NCI-H1436 (cell line): ENCODE data around the gene PYM1.
"Not testable (repeated sequence)": the region's sequence is repeated elsewhere in the genome, so short reads cannot be mapped to it uniquely, and the experiment has no call there.

Experiments used
- DNase-seq: peaks from one replicate; lab custom pipeline; 2025; lab: John Stamatoyannopoulos, UW

The PYM1 gene

GRCh38 chr12:55908726-55909512, 18.8 kb downstream of the PYM1 start:
- no peak for DNase-seq

DNA sequence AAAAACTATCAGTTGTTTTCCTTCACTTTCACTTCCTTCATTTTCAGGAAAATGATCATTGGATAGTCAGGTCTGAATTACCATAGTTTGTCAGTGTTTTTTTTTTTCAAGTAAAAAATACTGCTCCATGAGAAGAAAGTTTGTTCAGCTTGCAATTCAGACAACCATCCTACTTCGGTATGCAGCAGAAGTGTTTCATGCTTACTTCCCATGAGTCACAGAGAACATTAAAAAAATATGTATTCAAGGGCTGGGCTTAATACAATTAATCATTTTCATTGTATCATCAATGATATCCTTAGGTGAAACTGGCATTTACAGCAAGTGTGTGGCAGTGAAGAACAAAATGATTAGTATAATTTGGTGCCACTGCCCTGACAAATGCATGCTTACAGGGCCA, 21.6 kb downstream of the PYM1 start:
- no peak for DNase-seq

DNA sequence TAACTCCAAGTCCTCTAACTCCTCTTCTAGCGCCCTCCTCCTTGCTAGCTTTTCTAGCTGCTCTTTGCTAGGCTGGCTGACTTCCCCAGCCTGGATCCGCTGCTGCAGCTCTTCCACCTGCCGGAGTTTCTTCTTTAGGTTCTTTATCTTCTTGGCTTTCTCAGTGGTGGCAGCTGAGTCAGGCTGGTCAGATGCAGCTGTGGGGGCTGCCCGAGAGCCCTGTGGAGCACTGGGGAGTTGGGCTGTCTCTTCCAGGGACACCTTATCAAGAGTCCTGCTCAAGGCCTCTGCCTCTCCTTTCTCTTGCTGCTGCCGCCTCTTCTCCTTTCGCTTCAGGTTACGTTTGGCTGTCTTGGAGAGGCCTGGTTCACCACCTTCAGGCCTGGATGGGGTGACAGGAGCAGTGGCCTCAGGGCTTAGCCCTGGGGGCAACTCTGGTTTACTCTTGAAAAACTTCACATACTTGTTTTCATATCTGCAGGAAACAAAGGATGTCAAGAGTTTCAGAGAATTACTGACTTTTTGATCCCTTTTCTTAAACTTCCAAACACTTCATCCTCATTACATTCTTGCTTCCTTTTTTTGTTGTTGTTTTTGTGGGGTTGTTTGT, 25.7 kb downstream of the PYM1 start:
- DNase-seq = no peak

- DNase-seq = no peak
Observed at GRCh38 chr12:55899082-55899481, 28.6 kb downstream of the PYM1 start.

GRCh38 chr12:55893723-55894122, 34.0 kb downstream of the PYM1 start:
- no peak for DNase-seq

DNA sequence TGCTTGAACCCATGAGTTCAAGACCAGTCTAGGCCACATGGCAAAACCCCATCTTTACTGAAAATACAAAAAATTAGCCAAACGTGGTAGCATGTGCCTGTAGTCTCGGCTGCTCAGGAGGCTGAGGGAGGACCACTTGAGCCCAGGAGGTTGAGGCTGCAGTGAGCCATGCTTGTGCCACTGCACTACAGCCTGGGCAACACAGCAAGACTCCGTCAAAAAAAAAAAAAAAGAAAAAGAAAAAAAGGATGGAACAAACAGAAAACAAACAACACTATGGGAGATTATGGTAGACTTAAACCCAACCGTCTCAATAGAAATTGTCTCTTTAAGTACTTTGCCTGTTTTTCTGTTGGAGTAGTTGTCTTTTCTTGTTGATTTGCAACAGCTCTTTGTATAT, 36.4 kb downstream of the PYM1 start:
- DNase-seq = no peak

DNA sequence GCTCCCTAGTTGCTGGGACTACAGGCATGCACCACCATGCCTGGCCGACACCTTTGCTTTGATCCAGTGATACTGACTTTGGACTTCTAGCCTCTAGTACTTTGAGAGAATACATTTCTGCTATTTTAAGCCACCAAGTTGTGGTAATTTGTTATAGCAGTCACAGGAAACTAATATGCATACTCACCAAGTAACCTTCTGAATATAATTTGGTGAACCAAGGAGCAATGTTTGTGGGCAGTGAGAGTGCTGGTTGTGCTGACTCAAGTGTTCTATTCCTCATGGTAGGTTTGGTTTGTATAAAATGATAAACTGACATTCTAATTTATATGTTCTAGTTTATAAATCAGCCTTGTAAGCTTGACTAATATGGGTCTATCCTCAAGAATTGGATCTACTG, 42.6 kb downstream of the PYM1 start:
- no peak for DNase-seq

DNA sequence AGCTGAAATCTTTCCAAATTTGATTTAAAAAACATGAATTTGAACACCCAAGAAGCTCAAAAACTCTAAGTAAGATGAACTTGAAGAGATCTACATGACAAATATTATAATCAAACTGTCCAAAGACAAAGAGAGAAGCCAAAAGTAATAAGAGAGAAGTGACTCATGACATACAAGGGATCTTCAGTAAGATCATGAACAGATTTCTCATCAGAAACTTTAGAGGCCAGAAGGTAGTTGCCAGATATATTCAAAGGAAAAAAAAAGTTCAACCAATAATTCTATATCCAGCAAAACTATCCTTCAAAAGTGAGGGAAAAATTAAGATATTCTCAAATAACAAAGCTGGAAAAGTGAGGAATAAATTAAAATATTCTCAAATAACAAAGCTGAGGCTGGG, 49.9 kb downstream of the PYM1 start:
- no peak for DNase-seq

DNA sequence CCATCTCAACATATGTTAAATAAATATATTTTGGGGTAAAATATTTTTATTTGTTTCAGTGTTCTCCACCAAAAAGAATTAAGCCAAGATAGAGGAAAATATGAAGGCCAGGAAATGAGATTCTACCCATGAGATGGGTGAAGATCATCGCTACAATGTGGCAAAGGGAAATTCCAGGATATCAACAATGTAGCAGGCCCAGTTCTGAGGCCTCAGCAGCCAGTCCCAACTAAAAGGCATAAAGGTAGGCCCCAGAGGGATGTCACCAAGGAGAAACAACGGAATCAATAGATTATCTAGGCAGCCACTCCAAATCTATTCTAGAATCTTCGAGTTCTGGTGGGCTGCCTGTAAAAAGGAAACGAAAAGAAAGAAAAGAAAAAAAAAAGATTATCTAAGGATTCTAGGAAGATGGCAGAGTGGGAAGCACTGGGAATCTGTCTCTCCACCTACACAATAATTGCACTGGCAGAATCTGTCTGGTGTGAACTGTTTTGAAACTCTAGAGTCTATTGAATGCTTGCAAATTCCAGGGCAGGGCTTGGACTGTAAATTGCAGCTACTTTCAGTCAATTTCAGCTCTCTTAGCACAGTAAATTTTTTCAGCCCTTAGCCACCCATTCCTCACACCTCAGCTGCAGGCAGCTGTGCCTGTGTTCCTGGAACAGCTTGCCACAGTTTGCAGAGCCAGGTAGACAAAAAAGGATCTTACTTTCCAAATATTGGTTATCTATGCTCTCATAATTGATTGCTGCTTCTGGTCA, 51.8 kb downstream of the PYM1 start:
- DNase-seq = no peak

DNA sequence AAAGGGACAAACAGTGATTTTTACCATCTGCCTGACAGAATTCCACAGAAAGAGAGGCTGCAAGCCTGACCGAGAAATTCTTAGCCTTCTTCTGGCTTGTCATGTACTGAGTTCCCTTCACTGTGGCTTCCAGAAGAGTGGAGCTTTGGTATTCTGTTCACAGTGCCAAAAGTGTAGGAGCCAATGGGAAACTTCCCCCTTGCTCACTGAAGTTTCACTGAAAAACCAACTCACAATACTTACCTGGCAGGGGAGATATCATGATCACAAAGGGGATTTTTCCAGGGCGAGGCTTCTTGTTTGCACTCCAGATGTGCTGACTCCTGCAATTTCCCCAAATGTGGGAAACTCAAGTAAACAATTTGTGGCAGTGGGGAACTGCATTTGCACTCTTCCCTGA, 53.3 kb downstream of the PYM1 start:
- DNase-seq = no peak

GRCh38 chr12:55866454-55867004, 61.2 kb downstream of the PYM1 start:
- not testable (repeated sequence) for DNase-seq

GRCh38 chr12:55865327-55865726, 62.4 kb downstream of the PYM1 start:
- no peak for DNase-seq

- DNase-seq = not testable (repeated sequence)
Observed at GRCh38 chr12:55862931-55863330, 64.8 kb downstream of the PYM1 start.

DNA sequence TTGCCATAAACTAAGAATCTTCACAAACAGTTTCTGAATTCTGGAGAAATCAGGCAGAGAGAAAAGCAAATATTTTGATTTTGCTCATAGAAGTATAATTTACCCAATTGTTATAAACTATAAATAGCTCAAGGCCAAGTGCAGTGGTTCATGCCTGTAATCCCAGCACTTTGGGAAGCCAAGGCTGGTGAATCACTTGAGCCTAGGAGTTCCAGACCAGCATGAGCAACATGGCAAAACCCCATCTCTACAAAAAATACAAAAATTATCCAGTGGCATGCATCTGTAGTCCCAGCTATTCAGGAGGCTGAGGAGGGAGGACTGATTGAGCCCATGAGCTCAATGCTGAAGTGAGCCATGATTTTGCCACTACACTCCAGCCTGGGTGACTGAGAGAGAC, 65.4 kb downstream of the PYM1 start:
- DNase-seq = no peak

DNA sequence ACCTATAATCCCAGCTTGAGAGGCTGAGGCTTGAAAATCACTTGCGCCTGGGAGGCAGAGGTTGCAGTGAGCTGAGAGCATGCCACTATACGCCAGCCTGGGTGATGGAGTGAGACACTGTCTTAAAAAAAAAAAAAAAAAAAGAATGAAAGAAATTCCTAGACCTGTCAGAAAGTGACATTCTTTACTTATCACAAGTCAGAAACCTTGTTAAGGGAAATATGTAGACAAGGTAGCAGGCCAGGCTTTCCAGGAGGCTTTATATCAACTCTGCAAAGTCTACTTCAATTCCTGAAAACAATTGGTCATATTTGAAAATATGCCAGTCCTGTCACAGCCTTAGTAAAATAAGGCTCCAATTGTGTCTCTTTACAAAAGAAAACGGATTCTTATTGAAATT, 65.8 kb downstream of the PYM1 start:
- no peak for DNase-seq

- no peak for DNase-seq
Observed at GRCh38 chr12:55861396-55861795, 66.3 kb downstream of the PYM1 start.

DNA sequence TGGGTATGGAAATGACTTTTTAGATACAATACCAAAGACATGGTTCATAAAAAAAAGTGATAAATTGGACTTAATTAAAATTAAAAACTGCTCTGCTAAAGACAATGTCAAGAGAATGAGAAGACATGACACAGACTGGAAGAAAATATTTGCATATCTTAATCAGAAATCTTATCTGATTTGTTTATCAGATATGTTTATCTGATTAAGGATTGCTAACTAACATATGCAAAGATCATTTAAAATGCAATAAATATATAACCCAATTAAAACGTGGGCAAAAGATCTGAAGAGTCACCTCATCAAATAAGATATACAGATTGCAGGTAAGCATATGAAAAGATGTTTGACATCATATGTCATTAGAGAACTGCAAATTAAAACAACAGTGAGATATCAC, 75.0 kb downstream of the PYM1 start:
- DNase-seq = no peak
